Transverse colon (tissue), 4 donors: ENCODE data around the gene ZNF365.

Experiments used
- CTCF ChIP-seq, 5 experiments: fragments of 200-600 bp in 3 of 5; fragments of 450-650 bp in 2 of 5; sonication (generic) in 3 of 5; IDR thresholded peaks; 1 replicate in 2 of 5; 2 replicates in 3 of 5; pipeline ENCODE4 v1.5.1; 2016 to 2017; ENCODE audit warnings: antibody characterized with exemption in 5 of 5, inconsistent platforms in 3 of 5, mild to moderate bottlenecking in 2 of 5, moderate library complexity in 1 of 5
- EP300 ChIP-seq: sonication (generic); formaldehyde crosslinking; IDR thresholded peaks from one replicate; pipeline ENCODE4 v1.6.1; 2017; ENCODE audit warnings: antibody characterized with exemption, low read depth
- POLR2AphosphoS5 ChIP-seq, 3 donors: sonication (generic); formaldehyde crosslinking; IDR thresholded peaks; one replicate each; pipeline ENCODE4 v1.6.1; 2016; ENCODE audit warnings: antibody characterized with exemption in 3 of 3

GRCh38 chr10:62390497-62391176 is 16.5 kb downstream of the ZNF365 start:
- TF ChIP-seq CTCF (IDR thresholded peaks at IDR 0.05) (no peak), EP300 (no peak), POLR2AphosphoS5 (IDR thresholded peaks at IDR 0.05) (no peak)
